GM18520 (cell line): Measurements from ENCODE around the gene B3GNT5.

Experiments
- ATAC-seq: cut with Tn5 transposase; IDR thresholded peaks from one replicate; pipeline ENCODE4 v1.9.1; 2021; ENCODE audit not compliant: unreplicated experiment

Gene B3GNT5

GRCh38 chr3:183288117-183288516 is 35.1 kb downstream of the B3GNT5 start:
- ATAC-seq, result no peak

GRCh38 chr3:183290216-183290615 is 37.2 kb downstream of the B3GNT5 start:
- ATAC-seq, result no peak

DNA sequence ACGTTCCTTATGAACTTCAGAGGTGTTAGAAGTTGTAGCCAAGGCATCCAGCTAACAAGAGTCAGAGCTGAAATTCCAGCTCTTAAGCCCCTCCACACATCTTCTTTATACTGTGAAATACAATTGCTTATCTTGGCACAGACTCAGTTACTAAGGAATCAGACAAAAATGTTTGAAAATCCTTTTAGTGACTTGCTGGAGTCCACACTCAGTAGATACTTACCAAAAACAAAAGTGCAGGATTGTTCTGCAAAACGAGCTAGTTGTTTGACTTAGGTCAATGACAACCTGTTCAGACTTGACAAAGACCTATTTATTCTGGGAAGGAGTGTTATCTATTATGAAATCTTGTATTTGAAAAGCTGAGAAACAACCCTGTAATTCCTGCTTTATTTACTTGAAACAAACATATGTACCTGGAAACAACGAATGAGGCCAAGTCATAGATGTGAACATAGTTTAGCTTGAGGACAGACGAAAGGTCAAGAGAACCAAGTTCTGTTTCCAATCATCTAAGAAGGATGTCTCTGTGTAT is 38.5 kb downstream of the B3GNT5 start:
- ATAC-seq, result no peak

GRCh38 chr3:183293966-183294365 is 40.9 kb downstream of the B3GNT5 start:
- no peak for ATAC-seq

- no peak for ATAC-seq
Measured at GRCh38 chr3:183295211-183295610, 42.2 kb downstream of the B3GNT5 start.

DNA sequence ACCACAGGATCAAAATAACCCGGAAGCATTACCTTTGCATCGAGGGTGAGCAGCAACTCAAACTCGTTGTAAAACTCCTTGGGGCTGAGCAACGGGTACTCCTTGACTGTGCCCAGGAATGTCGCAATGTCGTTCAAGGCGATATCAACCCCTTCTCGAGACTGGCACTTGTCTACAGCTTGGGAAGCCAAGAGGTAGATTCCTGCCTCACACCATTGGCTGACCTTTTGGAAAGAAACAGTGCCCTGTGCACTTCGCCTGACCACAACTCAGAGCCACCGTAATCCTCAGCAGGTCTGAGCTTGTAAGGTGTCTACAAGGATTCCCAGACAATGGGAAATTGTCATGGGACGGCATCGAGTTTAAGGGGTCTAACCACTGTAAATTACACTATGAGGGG is 43.9 kb downstream of the B3GNT5 start:
- no peak for ATAC-seq

DNA sequence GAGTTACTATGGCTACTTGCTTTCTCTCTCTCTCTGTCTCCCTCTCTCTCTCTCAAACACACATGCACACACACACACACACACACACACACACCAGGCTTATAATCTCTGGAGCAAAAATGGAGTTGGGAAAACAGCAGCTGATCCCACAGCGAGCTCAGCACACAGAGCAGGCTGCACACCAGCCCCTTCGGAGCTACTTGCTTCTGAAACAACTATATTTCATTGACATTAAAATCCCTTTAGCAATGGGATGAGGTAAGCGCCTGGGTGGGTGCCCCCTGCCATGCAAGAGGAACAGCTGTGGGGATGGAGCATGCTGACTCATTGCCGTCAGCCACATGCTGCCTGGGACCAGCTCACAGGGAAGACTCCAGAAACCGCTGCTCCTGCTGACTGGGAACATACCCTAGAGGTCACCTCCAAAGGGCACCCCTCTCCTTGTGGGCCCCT is 45.7 kb downstream of the B3GNT5 start:
- ATAC-seq, result no peak

GRCh38 chr3:183299976-183300375 is 46.9 kb downstream of the B3GNT5 start:
- ATAC-seq, result no peak

DNA sequence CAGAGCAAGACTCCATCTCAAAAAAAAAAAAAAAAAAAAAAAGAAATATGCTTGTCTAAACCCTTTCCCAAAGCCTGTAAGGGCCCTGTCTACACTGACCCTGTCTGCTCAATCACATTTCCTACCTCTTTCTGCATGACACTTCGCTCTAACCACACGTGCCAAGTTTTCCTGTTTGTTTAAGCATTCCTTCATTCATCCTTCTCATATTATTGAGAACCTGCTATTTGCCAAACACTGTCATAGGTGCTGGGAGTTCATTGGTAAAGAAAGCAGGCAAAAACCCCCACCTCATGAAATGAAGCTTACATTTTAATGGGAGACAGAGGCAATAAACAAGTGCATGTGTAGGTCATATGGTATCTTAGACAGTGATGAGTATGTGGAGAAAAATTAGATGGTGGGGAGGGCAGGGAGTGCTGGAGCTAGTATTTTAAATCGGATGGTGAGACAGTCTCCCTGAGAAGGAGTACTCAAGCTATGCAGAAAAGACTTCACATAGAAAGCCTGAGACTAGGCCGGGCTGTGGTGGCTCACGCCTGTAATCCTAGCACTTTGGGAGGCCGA is 48.0 kb downstream of the B3GNT5 start:
- no peak for ATAC-seq

DNA sequence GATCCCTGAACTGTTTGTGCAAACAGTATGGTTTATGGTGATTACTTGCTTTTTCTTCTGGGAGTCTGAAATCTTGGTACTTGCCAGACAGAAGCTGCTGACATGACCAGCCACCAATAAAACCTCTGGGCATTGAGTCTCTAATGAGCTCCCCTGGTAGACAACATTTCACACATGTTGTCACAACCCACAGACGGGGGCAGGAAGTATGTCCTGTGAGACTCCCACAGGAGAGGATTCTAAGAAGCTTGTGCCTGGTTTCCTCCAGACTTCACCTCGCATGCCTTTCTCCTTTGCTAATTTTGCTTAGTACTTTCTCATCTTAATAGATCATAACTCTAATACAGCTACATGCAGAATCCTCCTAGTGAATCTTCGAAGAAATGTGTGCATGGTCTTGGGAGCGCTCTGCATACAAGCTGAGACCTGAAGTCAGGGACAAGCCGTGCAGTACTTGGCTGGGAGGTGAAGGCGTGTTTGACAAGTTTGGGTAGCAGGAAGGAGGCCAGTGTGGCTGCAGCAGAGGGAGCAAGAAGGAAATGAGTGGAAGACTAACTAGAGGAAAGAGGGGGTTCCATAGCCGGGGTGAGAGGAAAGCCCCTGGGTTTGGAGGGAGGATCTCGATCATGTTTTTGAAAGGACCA is 49.0 kb downstream of the B3GNT5 start:
- ATAC-seq, result no peak

- ATAC-seq, result no peak
Measured at GRCh38 chr3:183303690-183304089, 50.6 kb downstream of the B3GNT5 start.

GRCh38 chr3:183306798-183307671 is 54.0 kb downstream of the B3GNT5 start:
- peak; percentile 73 for ATAC-seq

DNA sequence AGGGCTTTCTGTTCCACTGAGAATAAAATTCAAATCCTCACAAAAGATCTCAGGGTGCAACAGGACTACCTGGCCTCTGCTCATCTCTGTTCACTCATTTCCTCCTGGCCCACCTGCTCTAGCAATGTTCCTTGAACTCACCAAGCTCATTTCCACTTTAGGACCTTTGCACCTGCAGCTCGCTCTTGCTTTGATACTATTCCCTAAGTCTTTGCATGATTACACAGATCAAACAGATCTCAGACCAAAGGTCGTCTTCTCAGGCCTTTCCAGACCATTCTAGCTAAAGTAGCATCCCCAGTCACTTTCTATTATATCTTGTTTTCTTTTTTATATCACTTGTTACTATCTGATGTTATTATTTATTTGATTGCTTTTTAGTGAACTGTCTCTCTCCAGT is 54.7 kb downstream of the B3GNT5 start:
- ATAC-seq, result no peak

- no peak for ATAC-seq
Measured at GRCh38 chr3:183308751-183309150, 55.7 kb downstream of the B3GNT5 start.

DNA sequence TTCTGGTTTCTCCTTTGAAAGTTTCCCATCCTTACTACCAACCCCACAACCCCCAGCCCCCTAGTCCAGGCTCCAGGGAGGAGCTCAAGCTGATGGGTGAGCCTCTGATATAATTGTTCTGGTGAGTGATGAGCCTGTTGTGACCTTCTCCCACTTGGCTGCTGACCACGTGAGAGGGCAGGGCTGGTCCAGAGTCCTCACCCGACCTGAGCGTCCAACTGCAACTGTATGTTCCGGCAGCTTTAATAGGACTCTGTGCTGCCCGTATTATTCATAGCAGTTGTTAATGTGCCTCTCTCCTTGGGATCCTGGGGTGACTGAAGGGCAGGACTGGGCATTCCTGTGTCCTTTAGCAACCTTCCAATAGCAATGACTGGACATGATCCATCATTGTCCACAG is 56.2 kb downstream of the B3GNT5 start:
- no peak for ATAC-seq

DNA sequence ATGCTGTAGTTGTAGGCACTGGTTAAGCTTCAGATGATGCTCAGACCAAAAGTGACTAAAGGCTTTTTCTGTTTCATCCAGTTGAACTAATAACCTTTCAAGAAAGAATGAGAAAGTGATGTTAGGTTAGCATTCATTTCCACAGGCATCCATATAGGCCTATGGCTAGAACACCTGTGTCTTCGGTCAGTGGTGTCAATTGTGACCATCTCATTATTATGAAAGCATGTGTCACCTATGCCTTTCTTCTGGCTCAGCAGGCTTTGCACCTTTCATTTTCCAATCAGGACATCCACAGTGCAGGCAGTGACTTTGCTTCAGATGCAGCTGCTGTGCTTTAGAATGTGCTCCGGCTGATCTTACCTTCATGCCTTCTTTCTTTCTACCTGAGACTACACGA is 57.9 kb downstream of the B3GNT5 start:
- ATAC-seq, result no peak

DNA sequence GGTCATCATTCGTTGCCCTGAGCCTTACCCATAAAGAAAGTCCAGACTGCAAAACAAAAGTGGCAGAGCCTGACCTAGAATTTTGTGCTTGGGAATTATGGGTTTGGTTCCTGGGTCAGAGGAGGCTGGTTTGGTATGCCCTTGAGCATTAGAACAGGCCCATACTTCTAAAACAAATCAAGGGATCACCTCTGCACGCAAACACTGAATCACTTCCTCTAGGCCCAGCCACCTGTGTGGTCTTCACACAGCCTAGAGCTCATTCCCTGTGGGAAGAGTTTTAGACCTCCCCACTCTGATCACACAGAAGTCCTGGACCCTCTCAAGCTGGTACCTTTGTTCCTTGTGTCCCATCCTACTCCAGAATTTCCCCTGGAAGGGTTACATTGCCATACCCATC is 59.4 kb downstream of the B3GNT5 start:
- no peak for ATAC-seq

DNA sequence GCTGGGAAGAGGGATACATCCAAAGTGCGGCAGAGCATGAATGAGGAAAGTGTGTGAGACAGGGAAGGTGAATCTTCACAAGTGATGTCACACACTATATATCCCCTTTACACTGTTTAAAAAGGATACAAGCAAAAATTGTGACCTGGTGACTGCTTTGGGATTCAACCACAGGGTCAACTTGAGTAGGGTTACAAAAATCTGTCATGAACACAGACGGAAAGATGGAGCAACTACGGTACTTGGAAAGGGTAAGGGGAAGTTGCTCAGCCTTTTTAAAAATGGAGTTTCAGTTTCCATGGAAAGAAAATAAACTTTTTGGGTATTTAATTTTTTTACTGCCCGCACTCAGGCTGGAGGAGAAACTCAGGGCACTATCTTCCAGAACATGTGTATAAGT is 60.3 kb downstream of the B3GNT5 start:
- ATAC-seq, result no peak

GRCh38 chr3:183313764-183314163 is 60.7 kb downstream of the B3GNT5 start:
- no peak for ATAC-seq

GRCh38 chr3:183315739-183316138 is 62.7 kb downstream of the B3GNT5 start:
- ATAC-seq, result no peak

GRCh38 chr3:183317271-183317670 is 64.2 kb downstream of the B3GNT5 start:
- no peak for ATAC-seq
